ENCODE measurements around the gene ALPL. TPM values are rescaled to one million over a fixed set of nuclear protein-coding genes. Genes with fewer than 3 reads are reported as not detected.

Gene ALPL
- total and polyA plus RNA-seq, 10 of the 15 experiments (the other 5 are each of a cell fraction or from before 2014, with no cell fraction given), result 0.07 to 0.59 (median 0.31) TPM; not detected in 2

DNA sequence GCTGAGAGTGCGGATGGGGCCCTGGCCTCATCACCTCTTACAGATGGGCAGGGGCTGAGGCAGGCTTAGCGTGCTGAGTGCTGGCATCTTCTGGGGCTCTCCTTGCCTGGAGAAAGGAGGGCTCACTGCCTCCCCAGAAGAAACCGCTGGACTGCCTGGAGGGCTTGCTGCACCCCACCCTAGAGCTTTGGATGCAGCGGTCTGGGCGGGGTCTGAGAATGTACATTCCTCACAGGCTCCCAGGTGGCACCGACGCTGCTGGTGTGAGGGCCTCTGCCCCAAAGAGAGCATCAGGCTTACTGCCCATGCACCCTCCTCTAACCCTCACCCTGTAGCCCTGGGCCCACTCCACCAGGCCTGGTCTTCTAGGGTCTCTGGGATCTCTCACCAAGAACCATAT lies 108.8 kb downstream of the ALPL start:
- H3K4me3 ChIP-seq, result no peak overlapping the region
- no peak overlapping the region for H2AFZ ChIP-seq (ENCODE audit: control insufficient read depth, low read depth, low read length)
- H3K9me3 ChIP-seq (replicated peaks; ENCODE audit: control insufficient read depth, insufficient read depth, low read length), result no peaks in the 10 kb centered on the region
- TF ChIP-seq EGR1 (IDR thresholded peaks at IDR 0.05; ENCODE audit: borderline replicate concordance in 1 of 2, low read depth in 2 of 2, low read length in 2 of 2) (no peak), ASH2L (IDR thresholded peaks at IDR 0.05; ENCODE audit: borderline replicate concordance, low read depth) (no peak), FOXK2 (IDR thresholded peaks at IDR 0.05) (no peak), SMARCA5 (IDR thresholded peaks at IDR 0.05) (no peak), MEF2A (IDR thresholded peaks at IDR 0.05; ENCODE audit: insufficient read depth, low read depth, low read length) (no peak), EP300 (IDR thresholded peaks at IDR 0.05; ENCODE audit: borderline replicate concordance in 1 of 2, control insufficient read depth in 1 of 2, low read depth in 2 of 2, low read length in 2 of 2) (no peak), MYB (IDR thresholded peaks at IDR 0.05; ENCODE audit: borderline replicate concordance, low read depth, low read length) (no peak), ZNF207 (IDR thresholded peaks at IDR 0.05; ENCODE audit: borderline replicate concordance) (no peak), SIX5 (IDR thresholded peaks at IDR 0.05; ENCODE audit: low read depth, low read length, severe bottlenecking) (no peak), IKZF2 (IDR thresholded peaks at IDR 0.05) (no peak), RBBP5 (conservative IDR thresholded peaks at IDR 0.05) (no peak), HDGF (IDR thresholded peaks at IDR 0.05) (no peak), TARDBP (IDR thresholded peaks at IDR 0.05; ENCODE audit: borderline replicate concordance) (no peak)
- TF ChIP-seq, protein P1, sequence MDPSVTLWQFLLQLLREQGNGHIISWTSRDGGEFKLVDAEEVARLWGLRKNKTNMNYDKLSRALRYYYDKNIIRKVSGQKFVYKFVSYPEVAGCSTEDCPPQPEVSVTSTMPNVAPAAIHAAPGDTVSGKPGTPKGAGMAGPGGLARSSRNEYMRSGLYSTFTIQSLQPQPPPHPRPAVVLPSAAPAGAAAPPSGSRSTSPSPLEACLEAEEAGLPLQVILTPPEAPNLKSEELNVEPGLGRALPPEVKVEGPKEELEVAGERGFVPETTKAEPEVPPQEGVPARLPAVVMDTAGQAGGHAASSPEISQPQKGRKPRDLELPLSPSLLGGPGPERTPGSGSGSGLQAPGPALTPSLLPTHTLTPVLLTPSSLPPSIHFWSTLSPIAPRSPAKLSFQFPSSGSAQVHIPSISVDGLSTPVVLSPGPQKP (IDR thresholded peaks at IDR 0.05; ENCODE audit: low read depth, low read length), result no peak
- TF ChIP-seq, protein P2, sequence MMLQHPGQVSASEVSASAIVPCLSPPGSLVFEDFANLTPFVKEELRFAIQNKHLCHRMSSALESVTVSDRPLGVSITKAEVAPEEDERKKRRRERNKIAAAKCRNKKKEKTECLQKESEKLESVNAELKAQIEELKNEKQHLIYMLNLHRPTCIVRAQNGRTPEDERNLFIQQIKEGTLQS (IDR thresholded peaks at IDR 0.05; ENCODE audit: borderline replicate concordance, extremely low read depth, low read depth, low read length), result no peak
- TF ChIP-seq, protein P3, sequence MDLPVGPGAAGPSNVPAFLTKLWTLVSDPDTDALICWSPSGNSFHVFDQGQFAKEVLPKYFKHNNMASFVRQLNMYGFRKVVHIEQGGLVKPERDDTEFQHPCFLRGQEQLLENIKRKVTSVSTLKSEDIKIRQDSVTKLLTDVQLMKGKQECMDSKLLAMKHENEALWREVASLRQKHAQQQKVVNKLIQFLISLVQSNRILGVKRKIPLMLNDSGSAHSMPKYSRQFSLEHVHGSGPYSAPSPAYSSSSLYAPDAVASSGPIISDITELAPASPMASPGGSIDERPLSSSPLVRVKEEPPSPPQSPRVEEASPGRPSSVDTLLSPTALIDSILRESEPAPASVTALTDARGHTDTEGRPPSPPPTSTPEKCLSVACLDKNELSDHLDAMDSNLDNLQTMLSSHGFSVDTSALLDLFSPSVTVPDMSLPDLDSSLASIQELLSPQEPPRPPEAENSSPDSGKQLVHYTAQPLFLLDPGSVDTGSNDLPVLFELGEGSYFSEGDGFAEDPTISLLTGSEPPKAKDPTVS (IDR thresholded peaks at IDR 0.05; ENCODE audit: low read depth, low read length), result no peak
- TF ChIP-seq, protein P4, sequence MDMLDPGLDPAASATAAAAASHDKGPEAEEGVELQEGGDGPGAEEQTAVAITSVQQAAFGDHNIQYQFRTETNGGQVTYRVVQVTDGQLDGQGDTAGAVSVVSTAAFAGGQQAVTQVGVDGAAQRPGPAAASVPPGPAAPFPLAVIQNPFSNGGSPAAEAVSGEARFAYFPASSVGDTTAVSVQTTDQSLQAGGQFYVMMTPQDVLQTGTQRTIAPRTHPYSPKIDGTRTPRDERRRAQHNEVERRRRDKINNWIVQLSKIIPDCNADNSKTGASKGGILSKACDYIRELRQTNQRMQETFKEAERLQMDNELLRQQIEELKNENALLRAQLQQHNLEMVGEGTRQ (IDR thresholded peaks at IDR 0.05; ENCODE audit: borderline replicate concordance, low read depth, low read length), result no peak
- TF ChIP-seq, protein P5, sequence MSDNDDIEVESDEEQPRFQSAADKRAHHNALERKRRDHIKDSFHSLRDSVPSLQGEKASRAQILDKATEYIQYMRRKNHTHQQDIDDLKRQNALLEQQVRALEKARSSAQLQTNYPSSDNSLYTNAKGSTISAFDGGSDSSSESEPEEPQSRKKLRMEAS (IDR thresholded peaks at IDR 0.05; ENCODE audit: low read depth, low read length), result no peak
- TF ChIP-seq, protein P6, sequence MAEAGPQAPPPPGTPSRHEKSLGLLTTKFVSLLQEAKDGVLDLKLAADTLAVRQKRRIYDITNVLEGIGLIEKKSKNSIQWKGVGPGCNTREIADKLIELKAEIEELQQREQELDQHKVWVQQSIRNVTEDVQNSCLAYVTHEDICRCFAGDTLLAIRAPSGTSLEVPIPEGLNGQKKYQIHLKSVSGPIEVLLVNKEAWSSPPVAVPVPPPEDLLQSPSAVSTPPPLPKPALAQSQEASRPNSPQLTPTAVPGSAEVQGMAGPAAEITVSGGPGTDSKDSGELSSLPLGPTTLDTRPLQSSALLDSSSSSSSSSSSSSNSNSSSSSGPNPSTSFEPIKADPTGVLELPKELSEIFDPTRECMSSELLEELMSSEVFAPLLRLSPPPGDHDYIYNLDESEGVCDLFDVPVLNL (IDR thresholded peaks at IDR 0.05; ENCODE audit: low read depth, low read length), result no peak
- no peak for FAIRE-seq
- ChIA-PET CTCF (no interaction called here), SMC1A (ENCODE audit: uncharacterized antibody, unreplicated experiment) (no interaction called here), RAD21 (ENCODE audit: unreplicated experiment) (no interaction called here), POLR2A (no interaction called here)
- no peak for ATAC-seq
- in situ Hi-C loops (cut with MboI), result no loop called here
- no peak overlapping the region for H3K9ac ChIP-seq (ENCODE audit: control insufficient read depth, insufficient read depth, low read length)
- WGBS (ENCODE audit: insufficient coverage, insufficient replicate concordance, low lambda C conversion rate, missing lambda C conversion rate), result 39% methylated on average over 7 of the region's 7 CpGs
- peaks cover 1 to 2% of the 10 kb centered on the region in 2 experiments; a peak in 1 of 4 replicates for H3K27me3 ChIP-seq (replicated peaks in 1 of 2; ENCODE audit: control insufficient read depth in 2 of 2, insufficient read depth in 2 of 2, low read length in 1 of 2)
- intact Hi-C loops (cut with micrococcal nuclease; ENCODE audit: unreplicated experiment), result no loop called here
- no TSS peak for BruUV-seq (replicated peaks)
- no peaks in the 10 kb centered on the region for H3K36me3 ChIP-seq (ENCODE audit: control insufficient read depth in 2 of 2, insufficient read depth in 2 of 2, low read length in 1 of 2)
- no peak overlapping the region for H3K27ac ChIP-seq (ENCODE audit: control insufficient read depth, insufficient read depth)
- DNase-seq (ENCODE audit: low read depth, low spot score), result no peak
- H3K4me2 ChIP-seq (ENCODE audit: control insufficient read depth, insufficient read depth), result no peak overlapping the region
- no peaks in the 10 kb centered on the region for H4K20me1 ChIP-seq (ENCODE audit: control insufficient read depth, insufficient read depth)
- no peaks in the 10 kb centered on the region for H3K79me2 ChIP-seq (ENCODE audit: control insufficient read depth, insufficient read depth, low read length)
- H3K4me1 ChIP-seq (ENCODE audit: control insufficient read depth, insufficient read depth, low read length), result no peaks in the 10 kb centered on the region; the same call in 1 of the 2 replicates

Data from GM12878 (cell line).